GM18951 (cell line): ENCODE data around the gene CPXM2.

Experiments used
- POLR2A ChIP-seq: IDR thresholded peaks from 4 replicates; pipeline ENCODE4 v1.6.1; 2011; ENCODE audit warnings: mild to moderate bottlenecking; ENCODE audit not compliant: insufficient read length, insufficient read depth; ENCODE audit errors: extremely low read depth
- in situ Hi-C: fragments of 300-500 bp; cut with MboI; formaldehyde crosslinking; loops from one replicate; pipeline ENCODE4 v1.12.0; 2022; ENCODE audit warnings: low sequenced_read_pairs, mixed read lengths, inconsistent platforms; ENCODE audit not compliant: unreplicated experiment

Gene CPXM2

GRCh38 chr10:123859653-123860050 lies 32.0 kb downstream of the CPXM2 start:
- in situ Hi-C loops: no loop called here
- TF ChIP-seq POLR2A: no peak

GRCh38 chr10:123858907-123859652 lies 32.5 kb downstream of the CPXM2 start:
- in situ Hi-C loops: no loop called here
- no peak for TF ChIP-seq POLR2A

GRCh38 chr10:123858077-123858681 lies 33.4 kb downstream of the CPXM2 start:
- no peak for TF ChIP-seq POLR2A
- in situ Hi-C loops: no loop called here

- in situ Hi-C loops: no loop called here
- no peak for TF ChIP-seq POLR2A
These were observed 34.0 kb downstream of the CPXM2 start for GRCh38 chr10:123857616-123858015.

- in situ Hi-C loops: no loop called here
- no peak for TF ChIP-seq POLR2A
These were observed 36.5 kb downstream of the CPXM2 start for GRCh38 chr10:123855008-123855684.

- in situ Hi-C loops: no loop called here
- no peak for TF ChIP-seq POLR2A
These were observed 37.1 kb downstream of the CPXM2 start for GRCh38 chr10:123854498-123854897.

GRCh38 chr10:123854003-123854402 lies 37.6 kb downstream of the CPXM2 start:
- in situ Hi-C loops: no loop called here
- TF ChIP-seq POLR2A: no peak

GRCh38 chr10:123852411-123852951 lies 39.1 kb downstream of the CPXM2 start:
- in situ Hi-C loops: no loop called here
- TF ChIP-seq POLR2A: no peak

- in situ Hi-C loops: no loop called here
- TF ChIP-seq POLR2A: no peak
These were observed 42.8 kb downstream of the CPXM2 start for GRCh38 chr10:123848564-123849457.

- TF ChIP-seq POLR2A: no peak
- in situ Hi-C loops: no loop called here
These were observed 43.7 kb downstream of the CPXM2 start for GRCh38 chr10:123847686-123848432.

- in situ Hi-C loops: no loop called here
These were observed 47.8 kb downstream of the CPXM2 start for GRCh38 chr10:123843835-123844234.

More at GRCh38 chr10:123843835-123844234, 47.8 kb downstream of the CPXM2 start:
- no peak for TF ChIP-seq POLR2A
